IMR-90 (cell line): ENCODE results near the gene EIF4G2. TPM values are rescaled to one million over a fixed set of nuclear protein-coding genes. Genes with fewer than 3 reads are reported as not detected.
"Not testable (repeated sequence)": the region's sequence is repeated elsewhere in the genome, so short reads cannot be mapped to it uniquely, and the experiment has no call there.

Experiments used
- ATAC-seq: fragments of 200-7000 bp; cut with Tn5 transposase; 2 replicates; pipeline ENCODE4 v1.9.1; 2020; ENCODE audit warnings: low read depth, mild to moderate bottlenecking, moderate library complexity
- BruUV-seq: library from RNA; stranded (reverse); fragments of 400-500 nt; replicated peaks from 2 replicates; lab custom pipeline; 2021; lab: Mats Ljungman, UMichigan
- CTCF ChIA-PET: fragments of 300-600 bp; formaldehyde crosslinking; extraction: SDS; loops from one replicate; lab custom pipeline; 2021; ENCODE audit warnings: antibody characterized with exemption; lab: Yijun Ruan, JAX
- POLR2A ChIA-PET: fragments of 300-600 bp; sonication (Branson Sonifier 250); formaldehyde crosslinking; loops from one replicate; lab custom pipeline; 2022; ENCODE audit warnings: antibody characterized with exemption; ENCODE audit not compliant: unreplicated experiment; lab: Charles Lee
- DNase-seq: peaks from one replicate; pipeline ENCODE4 v3.0.0; 2013
- H2AFZ ChIP-seq: replicated peaks from 2 replicates; pipeline ENCODE3; 2013; ENCODE audit warnings: low read length, mild to moderate bottlenecking; ENCODE audit not compliant: poor library complexity
- H2AK5ac ChIP-seq: 2 replicates; pipeline ENCODE4 v1.6.1; 2013; ENCODE audit warnings: low read depth, low read length, inconsistent platforms
- H2AK9ac ChIP-seq: replicated peaks from 2 replicates; pipeline ENCODE3; 2013; ENCODE audit warnings: mild to moderate bottlenecking, low read depth, low read length, moderate library complexity; ENCODE audit not compliant: poor library complexity
- H2BK120ac ChIP-seq: 2 replicates; pipeline ENCODE4 v1.6.1; 2013; ENCODE audit warnings: low read depth, low read length, inconsistent platforms
- H2BK15ac ChIP-seq: 3 replicates; pipeline ENCODE4 v1.6.1; 2013; ENCODE audit warnings: low read depth, low read length, inconsistent platforms
- H2BK20ac ChIP-seq: 2 replicates; pipeline ENCODE4 v1.6.1; 2013; ENCODE audit warnings: low read depth, mild to moderate bottlenecking, inconsistent platforms, low read length, moderate library complexity
- H2BK5ac ChIP-seq: 2 replicates; pipeline ENCODE4 v1.6.1; 2013; ENCODE audit warnings: mild to moderate bottlenecking, low read depth, low read length, inconsistent platforms; ENCODE audit not compliant: poor library complexity, severe bottlenecking
- H3K14ac ChIP-seq: replicated peaks from 2 replicates; pipeline ENCODE4 v1.6.1; 2013; ENCODE audit warnings: low read depth, low read length, inconsistent platforms
- H3K18ac ChIP-seq: 2 replicates; pipeline ENCODE4 v1.6.1; 2013; ENCODE audit warnings: low read depth, low read length, control low read depth
- H3K23ac ChIP-seq: 2 replicates; pipeline ENCODE4 v1.6.1; 2013; ENCODE audit warnings: low read depth, low read length, inconsistent platforms
- H3K27ac ChIP-seq: 2 replicates; pipeline ENCODE4 v1.5.1; 2013; ENCODE audit warnings: mild to moderate bottlenecking, control low read depth, low read length; ENCODE audit not compliant: insufficient read depth
- H3K27me3 ChIP-seq: 2 replicates; pipeline ENCODE4 v1.6.1; 2013; ENCODE audit warnings: low read length; ENCODE audit not compliant: control insufficient read depth, insufficient read depth
- H3K36me3 ChIP-seq: 2 replicates; pipeline ENCODE4 v1.6.1; 2013; ENCODE audit warnings: low read length, mixed read lengths; ENCODE audit not compliant: control insufficient read depth, insufficient read depth
- H3K4ac ChIP-seq: 2 replicates; pipeline ENCODE4 v1.6.1; 2013; ENCODE audit warnings: low read depth, low read length, inconsistent platforms
- H3K4me1 ChIP-seq: 2 replicates; pipeline ENCODE4 v1.6.1; 2013; ENCODE audit warnings: low read length, mixed read lengths; ENCODE audit not compliant: control insufficient read depth, insufficient read depth
- H3K4me2 ChIP-seq: 2 replicates; pipeline ENCODE4 v1.6.1; 2013; ENCODE audit warnings: low read depth, mild to moderate bottlenecking, control low read depth, low read length, moderate library complexity
- H3K4me3 ChIP-seq: 2 replicates; pipeline ENCODE4 v1.5.1; 2013; ENCODE audit warnings: low read depth, mild to moderate bottlenecking, control low read depth, low read length, moderate library complexity; ENCODE audit not compliant: insufficient read depth
- H3K56ac ChIP-seq: 2 replicates; pipeline ENCODE4 v1.6.1; 2013; ENCODE audit warnings: low read length, inconsistent platforms; ENCODE audit not compliant: insufficient read depth; ENCODE audit errors: extremely low read depth
- H3K79me1 ChIP-seq, 2 experiments: 2 replicates each; pipeline ENCODE4 v1.6.1; 2013; ENCODE audit warnings: low read length in 2 of 2, inconsistent platforms in 1 of 2, low read depth in 1 of 2
- H3K9ac ChIP-seq: 2 replicates; pipeline ENCODE4 v1.6.1; 2013; ENCODE audit warnings: low read depth, low read length, control low read depth
- H3K9me1 ChIP-seq: 2 replicates; pipeline ENCODE4 v1.6.1; 2013; ENCODE audit warnings: low read length, inconsistent platforms; ENCODE audit not compliant: insufficient read depth
- H3K9me3 ChIP-seq: 2 replicates; pipeline ENCODE4 v1.6.1; 2013; ENCODE audit warnings: low read length; ENCODE audit not compliant: control insufficient read depth, insufficient read depth
- H4K20me1 ChIP-seq: 2 replicates; pipeline ENCODE4 v1.6.1; 2013; ENCODE audit warnings: low read length, inconsistent platforms; ENCODE audit not compliant: insufficient read depth
- H4K5ac ChIP-seq: 2 replicates; pipeline ENCODE4 v1.6.1; 2013; ENCODE audit warnings: mild to moderate bottlenecking, low read depth, low read length, control low read depth
- H4K8ac ChIP-seq, 2 experiments: 2 replicates each; pipeline ENCODE4 v1.6.1; 2013; ENCODE audit warnings: low read depth in 2 of 2, low read length in 2 of 2, control low read depth in 1 of 2, inconsistent platforms in 1 of 2
- H4K91ac ChIP-seq: 2 replicates; pipeline ENCODE4 v1.6.1; 2013; ENCODE audit warnings: low read depth, low read length, inconsistent platforms; ENCODE audit not compliant: insufficient read depth
- WGBS, 2 experiments: methylation state at CpG; one replicate each; pipeline versions ENCODE4 v1.1.5 to v1.1.7; 2013; ENCODE audit warnings: missing lambda C conversion rate in 2 of 2; ENCODE audit not compliant: insufficient read length in 1 of 2; ENCODE audit errors: extremely low coverage in 2 of 2; 5-methylcytosine and 5-hydroxymethylcytosine counted together
- dilution Hi-C: fragments of 300-500 bp; cut with HindIII; formaldehyde crosslinking; loops from one replicate; pipeline ENCODE4 v1.14.3; 2018; ENCODE audit warnings: low sequenced_read_pairs; ENCODE audit not compliant: unreplicated experiment
- in situ Hi-C: fragments of 300-500 bp; cut with MboI; formaldehyde crosslinking; loops from 3 replicates; pipeline ENCODE4 v1.14.3; 2019; ENCODE audit warnings: low sequenced_read_pairs, inconsistent platforms, mixed read lengths
- intact Hi-C: fragments of 100-400 bp; cut with micrococcal nuclease; formaldehyde crosslinking; loops from 2 replicates; pipeline ENCODE4 v1.10.0; 2022
- polyA plus RNA-seq, 3 experiments: library from polyadenylated mRNA; depleted of rRNA; stranded (reverse); fragments of >200 nt; gene quantifications; 2 replicates each; pipeline ENCODE4 v1.2.3, GENCODE V29; 2012; ENCODE audit warnings: low replicate concordance in 1 of 3
- total RNA-seq: library from RNA; depleted of rRNA; stranded (reverse); fragments of >200 nt; gene quantifications from 2 replicates; pipeline ENCODE4 v1.2.3, GENCODE V29; 2012

EIF4G2 gene
- total and polyA plus RNA-seq, 2 of the 4 experiments (the other 2 are of a cell fraction): 492 to 1,216 TPM

- H2AFZ ChIP-seq, H3K4ac ChIP-seq, H3K4me3 ChIP-seq, H3K4me2 ChIP-seq, H3K27ac ChIP-seq, H3K9me1 ChIP-seq, H4K91ac ChIP-seq, H4K5ac ChIP-seq, H2BK120ac ChIP-seq, DNase-seq, H3K79me1 ChIP-seq, H3K9ac ChIP-seq, ATAC-seq, H4K20me1 ChIP-seq, H3K9me3 ChIP-seq, H3K36me3 ChIP-seq, in situ Hi-C loops, H2AK5ac ChIP-seq, H3K4me1 ChIP-seq, POLR2A ChIA-PET, H3K56ac ChIP-seq, dilution Hi-C loops, H3K14ac ChIP-seq, H2BK5ac ChIP-seq, H2BK15ac ChIP-seq, H2BK20ac ChIP-seq, intact Hi-C loops, H3K23ac ChIP-seq, H3K27me3 ChIP-seq, H2AK9ac ChIP-seq, H3K18ac ChIP-seq, CTCF ChIA-PET, BruUV-seq, H4K8ac ChIP-seq: not testable (repeated sequence)
- WGBS, 2 experiments: no CpG with 5 or more reads among the region's 3 CpGs
Measured at GRCh38 chr11:10822491-10822890, 13.8 kb upstream of the EIF4G2 start.
